GM21529 (cell line): ENCODE results near the gene ZNF765.
"Not testable (repeated sequence)": the region's sequence is repeated elsewhere in the genome, so short reads cannot be mapped to it uniquely, and the experiment has no call there.

ENCODE experiments used
- ATAC-seq: cut with Tn5 transposase; IDR thresholded peaks from one replicate; pipeline ENCODE4 v1.9.1; 2021; ENCODE audit not compliant: unreplicated experiment

Gene ZNF765

DNA sequence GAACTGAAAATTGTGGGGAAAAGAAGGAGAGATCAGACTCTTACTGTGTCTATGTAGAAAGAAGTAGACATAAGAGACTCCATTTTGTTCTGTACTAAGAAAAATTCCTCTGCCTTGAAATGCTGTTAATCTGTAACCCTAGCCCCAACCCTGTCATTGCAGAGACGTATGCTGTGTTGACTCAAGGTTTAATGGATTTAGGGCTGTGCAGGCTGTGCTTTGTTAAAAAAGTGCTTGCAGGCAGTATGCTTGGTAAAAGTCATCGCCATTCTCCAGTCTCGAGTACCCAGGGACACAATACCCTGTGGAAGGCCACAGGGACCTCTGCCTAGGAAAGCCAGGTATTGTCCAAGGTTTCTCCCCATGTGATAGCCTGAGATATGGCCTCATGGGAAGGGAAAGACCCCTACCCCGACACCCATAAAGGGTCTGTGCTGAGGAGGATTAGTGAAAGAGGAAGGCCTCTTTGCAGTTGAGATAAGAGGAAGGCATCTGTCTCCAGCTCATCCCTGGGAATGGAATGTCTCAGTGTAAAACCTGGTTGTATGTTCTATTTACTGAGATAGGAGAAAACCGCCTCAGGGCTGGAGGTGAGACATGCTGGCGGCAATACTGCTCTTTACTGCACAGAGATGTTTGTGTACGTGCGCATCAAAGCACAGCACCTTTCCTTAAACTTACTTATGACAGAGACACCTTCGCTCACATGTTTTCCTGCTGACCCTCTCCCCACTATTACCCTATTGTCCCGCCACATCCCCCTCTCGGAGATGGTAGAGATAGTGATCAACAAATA is 25.8 kb downstream of the ZNF765 start:
- not testable (repeated sequence) for ATAC-seq

DNA sequence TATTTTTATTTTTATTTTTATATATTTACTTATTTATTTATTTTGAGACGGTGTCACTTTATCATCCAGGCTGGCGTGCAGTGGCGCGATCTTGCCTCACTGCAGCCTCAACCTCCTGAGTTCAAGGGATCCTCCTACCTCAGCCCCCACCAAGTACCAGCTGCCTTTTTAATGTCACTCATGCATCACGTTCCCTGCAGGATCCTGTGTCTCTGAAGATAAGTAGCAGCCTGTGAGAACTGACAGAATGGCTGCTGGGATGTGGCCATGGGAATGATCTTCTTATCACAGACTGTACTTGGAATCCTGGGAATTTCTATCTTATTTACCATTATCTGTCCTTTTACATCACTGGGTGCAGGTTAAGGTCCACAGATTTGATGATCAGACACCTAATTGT is 27.6 kb downstream of the ZNF765 start:
- no peak for ATAC-seq

DNA sequence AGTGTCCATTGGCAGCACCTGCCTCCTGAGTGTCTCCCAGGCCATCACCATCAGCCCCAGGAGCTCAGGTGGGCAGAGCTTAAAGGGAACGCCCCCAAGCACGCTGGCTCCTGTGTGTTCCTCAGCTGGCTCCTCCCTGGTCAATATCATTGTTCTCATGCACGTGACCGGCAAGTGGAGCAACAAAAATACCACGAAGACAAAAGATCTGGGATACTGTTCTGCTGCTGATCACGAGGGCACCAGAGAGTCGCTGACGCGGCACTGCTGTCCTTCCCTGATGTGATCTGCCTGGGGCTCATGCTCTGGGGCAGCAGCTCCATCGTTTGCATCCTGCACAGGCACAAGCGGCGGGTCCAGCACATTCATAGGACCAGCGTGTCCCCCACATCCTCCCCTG is 28.1 kb downstream of the ZNF765 start:
- ATAC-seq, result not testable (repeated sequence)

DNA sequence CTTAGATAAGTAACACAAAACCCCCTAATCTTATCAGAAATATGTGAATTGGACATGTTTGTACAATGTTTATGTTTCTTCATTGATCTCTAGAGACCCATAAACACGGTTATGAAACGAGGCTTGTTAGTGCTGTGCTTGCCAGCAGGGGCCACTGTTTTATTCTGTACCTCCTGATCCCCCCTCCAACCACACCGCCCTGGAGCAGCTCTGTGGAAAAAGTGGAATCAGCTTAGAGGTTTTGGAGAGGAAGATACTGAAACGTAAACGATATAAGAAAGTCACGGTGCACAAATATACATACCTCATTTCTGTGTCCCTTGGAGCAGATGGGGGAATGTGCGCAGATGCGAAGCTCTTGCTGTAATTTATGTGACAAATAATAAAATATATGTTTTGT is 28.7 kb downstream of the ZNF765 start:
- not testable (repeated sequence) for ATAC-seq

DNA sequence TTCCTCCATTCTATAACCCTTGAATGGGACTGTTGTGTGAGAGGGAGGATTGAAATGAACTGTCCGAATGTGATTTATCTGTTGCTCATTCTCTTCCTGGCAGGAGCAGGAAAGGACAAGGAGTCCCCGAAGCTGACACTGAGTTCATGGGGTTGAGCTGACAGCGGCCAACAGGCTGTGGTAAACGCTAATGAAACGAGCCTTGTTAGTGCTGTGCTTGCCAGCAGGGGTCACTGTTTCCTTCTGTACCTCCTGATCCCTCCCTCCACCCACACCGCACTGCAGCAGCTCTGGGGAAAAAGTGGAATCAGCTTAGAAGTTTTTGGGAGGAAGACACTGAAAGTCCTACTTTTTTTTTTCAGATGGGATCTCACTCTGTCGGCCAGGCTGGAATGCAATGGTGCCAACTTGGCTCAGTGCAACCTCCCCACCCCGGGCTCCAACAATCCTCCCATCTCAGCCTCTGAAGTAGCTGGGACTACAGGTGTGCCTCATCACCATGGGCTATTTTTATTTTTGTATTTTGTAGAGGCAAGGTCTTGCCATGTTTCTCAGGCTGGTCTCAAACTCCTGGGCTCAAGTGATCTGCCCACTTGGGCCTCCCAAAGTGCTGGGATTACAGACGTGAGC is 30.1 kb downstream of the ZNF765 start:
- no peak for ATAC-seq

DNA sequence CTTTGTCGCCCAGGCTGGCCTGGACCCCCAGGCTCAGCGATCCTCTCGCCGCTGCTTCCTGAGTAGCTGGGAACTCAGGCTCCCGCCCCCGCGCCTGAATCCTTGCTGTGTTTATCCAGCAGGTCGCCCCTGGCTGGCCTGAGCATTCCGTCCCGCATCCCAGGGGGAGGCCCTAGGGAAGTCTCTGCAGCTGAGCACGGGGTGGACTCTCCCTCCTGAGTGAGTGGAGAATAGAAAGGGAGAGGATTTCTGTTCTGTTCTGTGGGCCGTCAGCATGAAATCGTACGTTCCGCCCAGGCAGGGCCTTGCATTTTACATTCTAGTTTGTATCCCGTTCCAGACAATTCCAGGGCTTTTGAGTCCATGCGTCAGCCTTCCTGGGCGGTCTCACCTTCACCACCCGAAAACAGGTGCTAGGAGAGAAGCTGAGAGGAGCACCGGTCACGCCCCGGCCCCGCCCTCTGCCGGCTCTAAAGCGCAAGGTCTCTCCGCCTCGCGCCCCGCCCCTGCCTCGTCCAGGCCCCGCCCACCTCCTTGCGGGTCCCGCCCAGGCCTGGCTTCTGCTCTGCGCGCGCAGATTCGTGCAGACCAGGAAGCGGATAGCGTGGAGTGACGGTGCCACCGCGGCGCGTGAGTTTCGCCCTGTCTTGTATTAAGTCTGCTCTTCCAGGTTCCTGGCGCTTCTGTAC is 36.6 kb downstream of the ZNF765 start, which contains the start of gene ZNF761:
TSS of gene ZNF761 (plus strand) at position 586 of the 689 bp plus-strand sequence. CDS start 15,285 bp downstream, outside the sequence.
- peak; percentile 96 for ATAC-seq

DNA sequence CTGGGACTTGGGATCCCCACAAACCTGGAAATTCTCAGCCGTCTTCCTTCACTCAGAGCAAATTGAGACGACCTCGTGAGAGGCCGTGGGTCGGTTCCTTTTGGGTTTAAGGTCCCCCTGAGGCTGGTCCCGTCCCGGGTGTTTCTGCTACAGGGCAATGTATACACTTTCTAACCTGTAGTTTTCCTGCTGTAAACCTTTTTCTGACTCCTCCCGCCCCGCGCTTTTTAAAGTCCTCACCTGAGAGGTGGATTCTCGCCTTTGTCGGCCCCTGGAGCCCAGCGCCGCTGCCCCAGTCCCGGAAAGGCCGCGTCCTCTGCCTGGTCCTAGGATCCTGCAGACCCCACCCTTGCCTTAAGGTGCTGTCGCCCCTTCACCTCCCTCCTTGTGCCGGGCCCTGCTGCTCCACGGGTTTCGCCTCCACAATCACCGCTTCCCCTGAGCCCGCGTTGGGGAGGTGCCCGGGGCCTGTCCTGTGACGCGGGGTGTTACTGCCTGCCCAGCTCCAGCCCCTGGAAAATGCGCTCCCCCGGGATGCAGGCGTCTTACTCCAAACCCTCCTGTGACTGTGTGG is 37.2 kb downstream of the ZNF765 start:
- ATAC-seq, result peak; percentile 10

DNA sequence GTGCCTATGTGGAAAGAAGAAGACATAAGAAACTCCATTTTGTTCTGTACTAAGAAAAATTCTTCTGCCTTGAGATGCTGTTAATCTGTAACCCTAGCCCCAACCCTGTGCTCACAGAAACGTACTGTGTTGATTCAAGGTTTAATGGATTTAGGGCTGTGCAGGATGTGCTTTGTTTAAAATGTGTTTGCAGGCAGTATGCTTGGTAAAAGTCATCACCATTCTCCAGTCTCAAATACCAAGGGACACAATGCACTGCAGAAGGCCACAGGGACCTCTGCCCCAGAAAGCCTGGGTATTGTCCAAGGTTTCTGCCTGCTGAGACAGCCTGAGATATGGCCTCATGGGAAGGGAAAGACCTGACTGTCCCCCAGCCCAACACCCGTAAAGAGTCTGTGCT is 48.9 kb downstream of the ZNF765 start:
- not testable (repeated sequence) for ATAC-seq

DNA sequence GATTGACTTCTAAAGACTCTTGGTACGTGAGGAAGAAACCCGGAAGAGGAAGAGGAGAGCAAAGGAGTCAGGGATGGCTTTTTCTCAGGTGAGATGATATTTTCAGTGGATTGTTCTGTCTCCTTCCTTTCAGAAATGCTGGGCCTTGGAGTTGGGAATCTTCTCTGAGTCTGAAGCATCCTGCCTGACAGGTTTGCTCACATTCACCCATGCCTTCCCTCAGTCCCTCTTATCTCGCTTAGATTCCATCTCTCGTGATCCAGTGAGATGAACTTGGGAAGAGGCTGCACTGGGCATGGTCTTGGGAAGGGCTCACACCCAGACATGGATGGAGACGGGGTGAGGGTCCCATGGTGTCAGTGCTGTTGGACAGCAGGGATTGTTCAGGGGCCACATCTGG is 52.2 kb downstream of the ZNF765 start:
- ATAC-seq, result not testable (repeated sequence)

DNA sequence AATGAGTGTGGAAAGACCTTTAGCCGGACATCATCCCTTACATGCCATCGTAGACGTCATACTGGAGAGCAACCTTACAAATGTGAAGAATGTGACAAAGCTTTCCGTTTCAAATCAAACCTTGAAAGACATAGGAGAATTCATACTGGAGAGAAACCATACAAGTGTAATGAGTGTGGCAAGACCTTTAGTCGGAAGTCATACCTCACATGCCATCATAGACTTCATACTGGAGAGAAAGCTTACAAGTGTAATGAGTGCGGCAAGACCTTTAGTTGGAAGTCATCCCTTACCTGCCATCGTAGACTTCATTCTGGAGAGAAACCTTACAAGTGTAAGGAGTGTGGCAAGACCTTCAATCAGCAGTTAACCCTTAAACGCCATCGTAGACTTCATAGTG is 60.9 kb downstream of the ZNF765 start:
- ATAC-seq, result no peak

DNA sequence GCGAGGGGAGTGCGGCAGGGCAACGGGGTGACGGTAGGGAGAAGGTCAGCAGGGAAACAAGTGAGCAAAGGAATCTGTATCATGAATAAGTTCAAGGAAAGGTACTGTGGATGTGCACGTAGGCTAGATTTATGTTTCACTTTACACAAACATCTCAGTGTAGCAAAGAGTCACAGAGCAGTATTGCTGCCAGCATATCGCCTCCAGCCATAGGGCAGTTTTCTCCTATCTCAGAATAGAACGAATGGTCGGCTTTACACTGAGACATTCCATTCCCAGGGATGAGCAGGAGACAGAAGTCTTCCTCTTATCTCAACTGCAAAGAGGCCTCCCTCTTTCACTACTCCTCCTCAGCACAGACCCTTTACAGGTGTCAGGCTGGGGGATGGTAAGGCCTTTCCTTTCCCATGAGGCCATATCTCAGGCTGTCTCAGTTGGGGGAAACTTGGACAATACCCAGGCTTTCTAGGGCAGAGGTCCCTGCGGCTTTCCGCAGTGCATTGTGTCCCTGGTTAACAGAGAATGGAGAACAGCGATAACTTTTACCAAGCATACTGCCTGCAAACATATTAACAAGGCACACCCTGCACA is 65.3 kb downstream of the ZNF765 start:
- ATAC-seq, result not testable (repeated sequence)

DNA sequence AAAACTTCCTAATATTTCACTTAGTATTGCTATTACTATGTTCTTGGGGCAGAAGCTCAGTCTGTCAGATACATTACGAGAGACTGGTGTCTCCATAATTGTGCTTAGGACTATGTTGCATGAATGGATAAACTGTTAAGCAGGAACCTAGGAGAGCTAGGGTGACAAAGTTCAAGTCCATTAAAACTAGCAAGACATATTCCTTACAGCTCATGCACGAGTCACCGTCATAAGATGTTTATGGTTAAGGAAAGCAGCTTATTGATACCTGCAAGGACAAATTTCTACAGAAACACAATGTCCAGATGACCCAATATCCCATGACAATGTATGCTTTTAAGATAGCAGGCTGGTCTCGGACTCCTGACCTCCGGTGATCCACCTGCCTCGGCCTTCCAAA is 66.9 kb downstream of the ZNF765 start:
- ATAC-seq, result no peak

DNA sequence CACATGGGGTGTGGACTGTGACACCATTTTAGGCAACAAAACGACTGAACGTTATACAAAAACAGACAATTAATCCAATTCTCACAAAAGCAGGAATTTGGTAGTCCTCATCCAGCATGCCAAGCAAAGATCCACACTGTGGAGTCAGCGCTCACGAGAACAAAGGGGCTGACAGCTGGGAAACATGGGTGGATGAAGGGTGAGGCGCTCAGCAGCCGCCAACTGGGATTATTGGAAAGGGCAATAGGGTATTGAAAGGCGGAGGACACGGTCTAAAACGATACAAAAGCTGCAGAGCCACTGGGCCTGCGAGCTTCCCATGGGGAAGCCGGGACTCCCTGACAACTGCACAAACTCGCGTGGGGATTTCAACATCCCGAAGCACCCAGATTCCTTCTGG is 67.9 kb downstream of the ZNF765 start:
- no peak for ATAC-seq

DNA sequence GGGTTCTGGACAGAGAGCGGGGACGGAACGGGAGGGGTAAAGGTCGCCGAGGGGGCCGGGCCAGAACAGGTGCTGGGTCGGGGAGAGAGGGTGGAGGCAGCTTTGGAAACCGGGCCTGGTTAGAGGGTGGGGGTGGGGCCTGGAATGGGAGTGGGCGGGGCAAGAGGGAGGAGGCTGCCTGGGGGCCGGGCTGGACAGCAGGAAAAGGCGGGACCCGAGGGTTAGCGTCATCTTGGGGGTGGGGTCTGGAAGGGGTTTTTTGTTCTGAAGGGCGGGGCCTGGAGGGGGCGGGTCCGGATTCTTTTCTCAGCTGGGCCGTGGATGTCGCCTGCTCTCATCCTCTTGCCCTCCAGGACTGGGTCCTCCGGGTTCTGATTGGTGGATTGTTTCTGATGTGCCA is 68.3 kb downstream of the ZNF765 start:
- ATAC-seq, result no peak

DNA sequence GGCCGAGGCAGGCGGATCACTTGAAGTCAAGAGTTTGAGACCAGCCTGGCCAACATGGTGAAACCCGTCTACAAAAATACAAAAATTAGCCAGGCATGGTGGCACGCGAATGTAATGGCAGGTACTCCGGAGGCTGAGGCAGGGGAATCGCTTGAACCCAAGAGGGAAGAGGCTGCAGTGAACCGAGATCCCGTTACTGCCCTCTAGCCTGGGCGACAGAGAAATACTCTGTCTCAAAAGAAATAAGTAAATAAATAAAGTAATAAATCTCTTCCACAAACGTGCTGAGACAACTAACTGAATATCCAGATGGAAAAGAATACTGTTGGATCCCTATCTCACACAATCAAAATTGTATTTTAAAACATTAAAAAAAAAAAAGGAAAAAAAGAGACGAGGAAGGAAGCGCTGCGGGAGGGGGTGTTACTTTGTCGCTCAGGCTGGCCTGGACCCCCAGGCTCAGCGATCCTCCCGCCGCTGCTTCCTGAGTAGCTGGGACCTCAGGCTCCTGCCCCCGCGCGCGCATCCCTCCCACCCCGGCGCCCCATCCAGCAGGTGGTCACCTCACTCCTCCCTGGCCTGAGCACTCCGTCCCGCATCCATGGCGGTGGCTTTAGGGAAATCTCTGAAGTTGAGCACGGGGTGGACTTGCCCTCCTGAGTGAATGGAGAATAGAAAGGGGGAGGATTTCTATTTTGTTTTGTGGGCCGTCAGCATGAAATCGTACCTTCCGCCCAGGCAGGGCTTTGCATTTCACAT is 72.0 kb downstream of the ZNF765 start:
- peak; percentile 14 for ATAC-seq

DNA sequence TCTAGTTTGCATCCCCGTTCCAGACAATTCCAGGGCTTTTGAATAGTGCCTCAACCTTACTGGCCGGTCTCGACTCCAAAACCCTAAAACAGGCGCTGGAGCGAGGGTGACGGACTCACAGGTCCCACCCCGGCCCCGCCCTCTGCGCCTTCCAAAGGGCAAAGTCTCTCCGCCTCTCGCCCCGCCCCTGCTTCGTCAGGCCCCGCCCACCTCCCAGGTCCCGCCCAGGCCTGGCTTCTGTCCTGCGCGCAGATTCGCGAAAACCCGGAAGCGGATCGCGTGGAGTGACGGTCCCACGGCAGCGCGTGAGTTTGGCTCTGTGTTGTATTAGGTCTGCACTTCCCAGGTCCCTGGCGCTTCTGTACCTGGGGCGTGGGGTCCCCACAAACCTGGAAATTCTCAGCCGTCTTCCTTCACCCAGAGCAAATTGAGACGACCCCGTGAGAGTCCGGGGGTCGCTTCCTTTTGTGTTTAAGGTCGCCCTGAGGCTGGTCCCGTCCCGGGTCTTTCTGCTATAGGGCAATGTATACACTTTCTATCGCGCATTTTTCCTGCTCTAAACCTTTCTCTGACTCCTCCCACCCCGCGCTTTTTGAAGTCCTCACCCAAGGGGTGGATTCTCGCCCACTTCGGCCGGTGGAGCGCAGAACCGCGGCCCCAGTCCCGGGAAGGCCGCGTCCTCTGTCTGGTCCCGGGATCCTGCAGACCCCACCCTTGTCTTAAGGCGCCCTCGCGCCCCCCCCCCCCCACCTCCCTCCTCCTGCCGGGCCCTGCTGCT is 72.7 kb downstream of the ZNF765 start, which contains the start of gene ZNF813:
TSS of gene ZNF813 (plus strand) at position 249 of the 778 bp plus-strand sequence. CDS start 16,090 bp downstream, outside the sequence.
- ATAC-seq, result peak; percentile 88

DNA sequence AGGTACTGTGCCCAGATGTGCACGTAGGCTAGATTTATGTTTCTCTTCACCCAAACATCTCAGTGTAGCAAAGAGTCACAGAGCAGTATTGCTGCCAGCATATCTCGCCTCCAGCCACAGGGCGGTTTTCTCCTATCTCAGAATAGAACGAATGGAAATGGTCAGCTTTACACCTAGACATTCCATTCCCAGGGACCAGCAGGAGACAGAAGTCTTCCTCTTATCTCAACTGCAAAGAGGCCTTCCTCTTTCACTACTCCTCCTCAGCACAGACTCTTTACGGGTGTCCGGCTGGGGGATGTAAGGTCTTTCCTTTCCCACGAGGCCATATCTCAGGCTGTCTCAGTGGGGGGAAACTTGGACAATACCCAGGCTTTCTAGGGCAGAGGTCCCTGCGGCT is 73.7 kb downstream of the ZNF765 start:
- ATAC-seq, result not testable (repeated sequence)

DNA sequence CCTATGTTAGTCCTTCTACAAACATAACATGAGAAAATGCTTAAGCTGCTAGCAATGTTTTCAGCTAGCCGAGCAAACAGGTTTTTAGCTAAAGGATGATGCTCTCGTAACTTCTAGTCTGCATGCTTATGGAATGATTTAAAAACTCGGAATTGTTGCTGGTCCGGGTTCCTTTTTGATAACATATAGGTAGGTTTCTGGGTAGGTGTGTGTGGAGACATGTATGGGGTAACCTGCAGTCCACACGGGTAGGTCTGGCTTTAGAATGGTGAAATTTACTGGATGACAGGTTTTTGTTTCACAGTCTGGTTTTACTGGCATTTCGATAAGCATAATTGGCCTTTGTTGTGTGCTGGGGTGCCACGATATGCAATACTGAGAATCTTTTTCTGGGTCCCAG is 77.0 kb downstream of the ZNF765 start:
- no peak for ATAC-seq

DNA sequence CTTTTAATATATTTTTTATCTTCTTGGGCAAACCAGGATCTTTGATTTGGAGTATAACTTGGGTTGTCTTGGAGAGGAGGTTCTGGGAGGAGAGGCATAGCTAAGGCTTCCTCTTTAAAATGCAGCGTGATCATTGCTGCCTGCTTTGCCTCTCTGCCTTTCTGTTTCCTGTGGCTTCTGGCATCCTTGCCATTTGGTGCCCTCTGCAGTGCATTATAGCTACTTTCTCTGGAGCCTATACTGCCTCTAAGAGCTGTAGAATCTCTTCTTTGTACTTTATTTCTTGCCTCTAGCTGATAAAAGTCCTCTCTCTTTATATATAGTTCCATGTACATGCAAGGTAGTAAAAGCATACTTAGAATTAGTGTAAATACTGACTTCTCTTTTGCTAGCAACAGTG is 79.9 kb downstream of the ZNF765 start:
- ATAC-seq, result not testable (repeated sequence)
